ENCODE measurements around the gene CD300LB.
"Not testable (repeated sequence)": the region's sequence is repeated elsewhere in the genome, so short reads cannot be mapped to it uniquely, and the experiment has no call there.

CD300LB gene

DNA sequence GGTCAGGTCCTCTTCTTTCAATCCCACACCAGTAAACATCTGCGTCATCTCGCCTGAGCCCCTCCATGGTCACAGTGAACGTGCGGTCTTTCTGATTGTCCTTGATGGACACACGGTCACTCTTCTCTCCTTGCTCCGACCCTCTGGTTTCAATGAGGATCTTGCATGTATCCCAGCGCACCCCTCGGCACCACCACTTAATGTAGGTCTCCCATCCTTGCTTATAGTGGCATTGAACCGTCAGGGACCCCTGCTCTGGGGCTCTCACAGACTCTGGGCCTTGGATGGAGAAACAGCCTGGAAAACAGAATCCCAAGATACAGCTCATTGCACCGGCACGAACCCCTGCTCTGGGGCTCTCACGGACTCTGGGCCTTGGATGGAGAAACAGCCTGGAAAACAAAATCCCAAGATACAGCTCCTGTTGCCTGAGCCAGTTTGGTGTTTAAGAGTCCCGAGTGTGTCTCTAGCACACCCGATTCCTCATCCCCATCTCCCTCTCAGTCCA, 5.4 kb downstream of the CD300LB start:
- no peak for DNase-seq (ENCODE audit: low read depth)

DNA sequence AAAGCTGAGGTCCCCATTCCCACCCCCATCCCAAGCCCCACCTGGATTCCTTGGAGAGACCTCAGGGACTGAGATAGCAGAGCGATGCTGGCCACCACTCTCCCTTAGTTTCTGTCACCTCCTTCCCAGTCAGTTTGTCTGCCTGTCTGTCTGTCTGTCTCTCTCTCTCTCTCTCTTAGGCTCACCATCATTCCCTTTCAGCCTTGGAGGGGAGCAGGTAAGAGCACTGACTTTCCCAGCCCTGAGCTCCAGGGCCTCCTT, 5.9 kb downstream of the CD300LB start:
- no peak for DNase-seq (ENCODE audit: low read depth)

DNA sequence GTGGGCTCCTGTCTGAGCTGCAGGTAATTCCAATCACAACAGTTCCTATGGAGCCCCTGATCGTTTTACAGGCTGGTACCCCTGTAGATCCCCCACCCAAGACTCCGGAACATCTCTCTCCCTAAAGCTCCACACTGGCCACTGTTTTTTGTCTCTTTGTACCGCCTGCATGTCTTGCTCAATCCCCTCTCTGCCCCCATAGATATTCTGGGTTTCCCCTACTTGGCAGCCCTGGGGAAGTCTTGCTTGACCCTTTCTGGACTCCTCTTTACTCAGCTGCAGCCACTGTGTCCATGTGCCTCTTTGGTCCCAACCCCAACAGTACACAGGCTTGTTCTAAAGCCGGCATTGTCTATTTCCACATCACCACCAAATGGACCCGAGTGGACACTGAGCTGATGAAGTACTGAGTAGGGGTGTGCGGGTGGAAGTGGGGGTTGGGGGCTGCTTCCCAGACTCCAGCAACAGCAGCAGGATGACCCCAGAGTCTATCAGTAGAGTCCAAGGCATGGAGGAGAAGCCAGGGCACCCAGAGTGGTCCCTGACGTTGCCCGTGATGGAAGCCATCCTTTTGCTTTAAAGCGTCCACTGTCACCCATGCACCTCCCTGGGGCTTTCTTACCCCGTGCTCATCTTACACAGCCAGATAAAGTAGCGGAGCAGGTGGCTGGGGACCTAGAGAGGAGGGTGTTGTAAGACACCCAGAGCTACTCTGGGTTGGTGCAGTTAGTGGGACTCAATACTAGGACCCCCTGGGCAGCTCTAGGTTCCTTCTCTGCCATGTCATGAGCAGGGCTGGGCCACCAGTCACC, 6.4 kb downstream of the CD300LB start:
- DNase-seq (ENCODE audit: low read depth) = no peak

DNA sequence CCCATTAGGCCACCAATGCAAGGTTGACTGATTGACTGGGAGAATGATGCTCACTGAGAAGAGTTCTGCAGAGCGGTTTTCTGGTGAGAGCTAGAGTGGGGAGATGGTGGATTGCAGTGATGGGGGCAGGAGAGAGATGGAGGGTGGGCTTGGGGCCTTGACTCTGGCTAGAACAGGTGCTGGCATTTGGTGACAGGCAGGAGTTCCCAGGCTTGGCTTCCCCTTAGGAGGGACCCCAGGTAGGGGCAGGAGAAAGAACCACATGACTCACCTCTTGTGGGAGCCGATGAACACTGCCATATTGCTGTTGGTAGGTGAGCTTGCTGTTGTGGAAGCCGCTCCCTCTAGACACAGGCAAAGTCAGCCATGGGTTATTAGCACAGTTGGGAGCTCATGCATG, 8.0 kb downstream of the CD300LB start:
- DNase-seq (ENCODE audit: low read depth) = no peak

DNA sequence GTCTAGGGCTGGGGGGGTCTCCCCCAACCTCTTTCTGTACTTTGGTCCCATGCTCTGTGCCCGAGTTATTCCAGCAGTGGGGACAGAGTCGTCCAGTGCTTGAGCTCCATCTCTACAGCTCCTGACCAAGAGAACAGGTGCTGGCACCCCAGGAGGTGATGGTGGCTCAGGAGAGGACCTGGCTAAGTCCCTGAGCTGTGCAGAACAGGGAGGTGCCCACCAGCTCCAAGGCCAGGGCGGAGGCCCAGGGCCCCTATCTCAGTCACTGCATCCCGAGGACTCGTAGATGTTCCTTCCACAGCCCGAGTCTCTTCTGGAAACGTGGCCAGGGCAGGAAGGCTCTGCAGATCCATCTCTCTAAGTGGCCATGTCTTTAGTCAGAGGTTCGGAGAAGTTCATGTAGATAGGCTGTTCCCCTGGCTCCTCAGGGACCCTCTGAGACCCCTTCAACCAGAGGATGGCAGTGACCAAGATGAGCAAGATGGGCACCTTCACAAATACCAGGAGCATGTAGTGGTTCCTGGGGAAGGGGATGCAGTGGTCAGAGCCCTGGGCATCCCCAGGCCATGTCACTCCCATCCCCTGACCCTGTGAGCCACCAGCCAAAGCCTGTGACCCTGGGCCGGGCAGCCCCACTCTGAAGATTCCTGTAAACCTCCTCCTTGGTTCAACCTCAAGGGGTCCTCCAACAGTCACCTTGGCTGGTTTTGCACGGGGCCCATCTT, 8.7 kb downstream of the CD300LB start:
- no peak for DNase-seq (ENCODE audit: low read depth)

DNA sequence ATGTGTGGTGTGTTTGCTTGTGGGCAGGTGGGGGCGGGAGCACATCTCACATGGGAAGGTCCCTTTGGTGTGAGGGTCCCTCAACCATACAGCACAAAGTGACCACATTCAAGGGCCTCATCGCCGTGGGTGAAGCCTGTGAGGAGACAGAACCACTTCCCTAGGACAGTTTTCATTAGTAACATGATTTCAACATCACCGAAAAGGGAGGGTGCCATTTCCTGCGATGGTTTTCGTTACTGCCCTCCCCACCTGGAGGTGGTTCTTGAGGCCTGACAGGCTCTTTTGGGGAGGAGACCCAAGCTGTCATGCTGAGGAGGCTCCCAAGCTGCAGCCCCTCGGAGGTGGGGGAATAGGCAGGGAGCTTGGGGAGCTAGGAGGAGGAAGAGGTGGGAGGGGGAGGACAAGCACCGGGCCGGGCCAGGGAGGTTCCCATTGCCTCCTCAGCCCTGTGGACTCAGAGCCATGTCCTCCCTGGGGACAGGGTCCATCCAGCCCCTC, 9.5 kb downstream of the CD300LB start:
- DNase-seq (ENCODE audit: low read depth) = no peak

DNA sequence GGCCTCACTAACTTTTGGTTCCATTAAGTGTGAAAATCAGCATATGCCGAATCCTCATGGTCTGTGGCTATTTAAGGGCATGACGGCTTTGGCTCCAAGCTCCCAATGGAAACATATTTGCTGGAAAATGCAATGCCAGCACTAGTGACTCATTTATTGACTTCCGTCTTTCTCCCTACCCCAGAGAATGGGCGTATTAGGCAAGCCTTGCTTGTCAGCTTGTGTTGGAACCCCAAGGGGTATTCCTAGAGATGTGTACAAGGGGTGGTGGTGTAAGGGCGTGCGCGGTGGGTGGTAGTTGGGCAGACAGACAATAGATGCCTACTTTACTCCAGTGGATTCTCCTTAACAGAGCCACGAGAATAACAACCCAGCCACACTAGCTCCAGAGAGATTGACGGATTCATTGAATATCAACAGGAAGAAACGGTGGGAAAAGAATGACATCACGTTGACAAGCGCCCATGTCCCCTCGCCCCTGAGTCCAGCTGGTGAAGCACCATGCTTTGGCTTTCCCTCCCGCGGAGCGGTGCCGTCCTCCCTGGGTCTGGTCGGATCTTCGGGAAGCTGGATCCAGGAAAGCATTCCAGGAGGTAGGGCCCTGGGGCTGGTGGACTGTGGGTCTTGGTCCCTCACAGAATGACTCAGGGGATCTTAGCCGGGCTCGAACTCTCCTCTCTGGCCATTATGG, 10.3 kb downstream of the CD300LB start:
- no peak for DNase-seq (ENCODE audit: low read depth)

DNA sequence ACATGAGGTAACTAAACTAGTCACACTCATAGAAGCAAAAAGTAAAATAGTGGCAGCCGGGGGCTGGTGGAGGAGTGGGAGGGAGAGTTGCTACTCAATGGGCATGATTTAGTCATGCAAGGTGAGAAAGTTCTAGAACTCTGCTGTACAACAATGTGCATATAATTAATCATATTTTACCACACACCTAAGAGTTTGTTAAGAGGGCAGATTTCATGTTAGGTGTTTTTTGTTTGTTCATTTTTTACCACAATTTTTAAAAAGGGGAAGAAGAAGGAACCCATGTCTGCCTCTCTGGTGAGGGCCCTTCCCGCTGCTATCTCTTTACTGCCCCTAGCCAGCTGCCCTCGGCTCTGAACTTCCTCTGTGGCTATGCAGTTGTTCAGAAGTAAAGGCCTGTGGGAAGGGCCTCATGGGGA, 11.2 kb downstream of the CD300LB start:
- DNase-seq (ENCODE audit: low read depth) = no peak

DNA sequence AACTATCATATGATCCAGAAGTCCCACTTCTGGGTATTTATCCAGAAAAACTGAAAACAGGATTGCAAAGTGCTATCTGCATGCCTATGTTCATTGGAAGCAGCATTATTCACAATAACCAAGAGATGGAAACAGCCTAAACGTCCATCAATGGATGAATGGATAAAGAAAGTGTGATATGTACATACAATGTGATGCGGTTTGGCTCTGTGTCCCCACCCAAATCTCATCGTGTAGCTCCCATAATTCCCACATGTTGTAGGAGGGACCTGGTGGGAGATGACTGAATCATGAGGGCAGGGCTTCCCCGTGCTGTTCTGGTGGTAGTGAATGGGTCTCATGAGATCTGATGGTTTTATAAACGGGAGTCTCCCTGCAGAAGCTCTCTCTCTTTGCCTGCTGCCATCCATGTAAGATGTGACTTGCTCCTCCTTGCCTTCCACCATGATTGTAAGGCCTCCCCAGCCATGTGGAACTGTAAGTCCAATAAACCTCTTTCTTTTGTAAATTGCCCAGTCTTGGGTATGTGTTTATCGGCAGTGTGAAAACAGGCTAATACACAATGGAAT, 12.8 kb downstream of the CD300LB start:
- DNase-seq (ENCODE audit: low read depth) = not testable (repeated sequence)

DNA sequence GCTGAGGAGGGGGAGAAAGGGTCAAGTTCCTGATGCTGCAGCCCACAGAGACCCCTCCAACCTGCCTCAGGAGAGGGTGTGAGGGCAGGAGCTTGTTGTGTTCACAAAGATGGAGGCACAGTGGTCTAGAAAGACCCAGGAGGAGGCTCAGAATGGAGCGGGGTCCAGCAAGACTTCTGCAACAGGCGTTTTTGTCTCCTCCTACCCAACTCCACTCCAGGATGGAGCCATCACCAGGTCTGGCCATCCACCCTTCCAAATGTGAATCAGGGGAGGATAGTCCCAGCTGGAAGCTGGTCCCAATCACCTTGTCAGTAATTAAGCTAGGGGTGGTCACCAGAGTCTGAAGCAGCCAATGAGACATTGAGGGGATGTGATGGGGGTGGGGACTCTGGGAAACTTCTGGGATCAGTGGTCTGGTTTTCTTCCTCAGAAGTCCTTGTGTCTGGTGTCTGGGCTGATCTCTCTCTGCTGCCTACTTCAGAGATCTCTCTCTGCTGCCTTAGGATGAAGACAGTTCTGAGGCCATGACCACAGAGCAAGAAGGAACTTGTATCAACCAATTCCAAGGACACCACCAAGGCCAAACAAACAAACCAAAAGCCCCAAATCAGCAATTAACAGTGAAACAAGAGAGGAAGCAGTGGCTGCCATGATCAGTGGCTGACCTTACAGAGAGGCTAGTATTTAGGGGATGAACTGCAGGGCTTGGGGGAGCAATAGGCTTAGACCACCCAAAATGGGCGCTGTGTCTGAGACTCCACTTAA, 14.5 kb downstream of the CD300LB start:
- no peak for DNase-seq (ENCODE audit: low read depth)

DNA sequence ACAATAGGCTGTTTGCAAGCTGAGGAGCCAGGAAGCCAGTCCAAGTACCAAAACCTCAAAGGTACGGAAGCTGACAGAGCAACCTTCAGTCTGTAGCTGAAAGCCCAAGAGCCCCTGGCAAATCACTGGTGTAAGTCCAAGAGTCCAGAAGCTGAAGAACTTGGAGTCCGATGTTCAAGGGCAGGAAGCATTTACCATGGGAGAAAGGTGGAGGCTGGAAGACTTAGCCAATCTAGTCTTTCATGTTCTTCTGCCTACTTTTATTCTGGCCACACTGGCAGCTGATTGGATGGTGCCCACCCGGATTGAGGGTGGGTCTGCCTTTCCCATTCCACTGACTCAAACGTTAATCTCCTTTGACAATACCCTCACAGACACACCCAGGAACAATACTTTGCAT, 15.3 kb downstream of the CD300LB start:
- no peak for DNase-seq (ENCODE audit: low read depth)

DNA sequence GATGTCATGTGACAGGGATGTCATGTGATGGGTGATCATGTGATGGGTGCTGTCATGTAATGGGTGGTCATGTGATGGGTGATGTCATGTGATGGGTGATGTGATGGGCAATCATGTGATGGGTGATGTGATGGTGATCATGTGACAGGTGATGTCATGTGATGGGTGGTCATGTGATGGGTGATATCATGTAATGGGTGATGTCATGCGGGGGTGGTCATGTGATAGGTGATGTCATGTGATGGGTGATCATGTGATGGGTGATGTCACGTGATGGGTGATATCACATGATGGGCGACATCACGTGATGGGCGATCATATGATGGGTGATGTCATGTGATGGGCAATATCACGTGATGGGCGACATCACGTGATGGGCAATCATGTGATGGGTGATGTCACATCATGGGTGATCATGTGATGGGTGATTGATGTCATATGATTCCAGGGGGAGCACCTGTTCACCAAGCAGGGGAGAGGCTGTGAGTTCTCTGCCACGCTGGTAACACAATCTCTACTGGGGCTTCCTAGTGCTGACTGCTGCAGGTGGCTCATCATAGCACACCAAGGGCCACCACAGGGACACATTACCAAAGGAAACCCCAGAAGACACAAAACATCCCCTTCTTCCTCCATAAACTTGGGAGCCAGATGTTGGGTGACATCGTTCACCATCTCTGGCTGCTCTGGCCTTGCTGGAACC, 16.5 kb downstream of the CD300LB start:
- no peak for DNase-seq (ENCODE audit: low read depth)

DNA sequence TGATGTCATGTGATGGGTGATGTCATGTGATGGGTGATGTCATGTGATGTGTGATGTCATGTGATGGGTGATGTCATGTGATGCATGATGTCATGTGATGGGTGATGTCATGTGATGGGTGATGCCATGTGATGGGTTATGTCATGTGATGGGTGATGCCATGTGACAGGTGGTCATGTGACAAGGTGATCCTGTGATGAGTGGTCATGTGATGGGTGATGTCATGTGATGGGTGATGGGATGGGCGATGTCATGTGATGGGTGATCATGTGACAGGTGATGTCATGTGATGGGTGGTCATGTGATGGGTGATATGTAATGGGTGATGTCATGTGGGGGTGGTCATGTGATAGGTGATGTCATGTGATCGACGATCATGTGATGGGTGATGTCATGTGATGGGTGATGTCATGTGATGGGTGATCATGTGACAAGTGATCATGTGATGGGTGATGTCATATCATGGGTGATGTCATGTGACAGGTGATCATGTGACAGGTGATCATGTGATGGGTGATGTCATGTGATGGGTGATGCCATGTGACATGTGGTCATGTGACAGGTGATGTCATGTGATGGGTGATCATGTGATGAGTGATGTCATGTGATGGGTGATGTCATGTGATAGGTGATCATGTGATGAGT, 17.2 kb downstream of the CD300LB start:
- no peak for DNase-seq (ENCODE audit: low read depth)

DNA sequence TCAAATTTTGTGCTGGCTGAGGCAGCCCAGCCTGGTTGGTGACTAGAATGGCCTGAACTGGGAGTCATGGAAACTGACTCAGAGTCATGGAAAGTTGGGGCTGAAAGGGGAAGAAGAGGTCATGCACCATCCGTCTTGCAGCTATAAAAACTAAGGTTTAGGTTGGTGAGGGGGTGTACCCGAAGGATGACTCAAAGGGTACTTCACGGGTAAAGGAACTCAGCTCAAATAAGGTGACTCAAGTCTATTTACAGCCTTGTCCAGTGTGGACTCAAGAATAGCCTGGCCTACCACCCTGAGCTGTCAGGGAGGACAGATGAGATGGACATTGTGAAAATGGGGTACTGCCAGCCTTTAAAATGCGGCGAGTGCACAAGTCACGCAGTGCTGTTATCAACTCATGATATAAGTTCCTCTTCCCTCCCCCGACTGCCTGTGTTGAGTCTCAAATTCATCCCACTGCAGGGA, 18.6 kb downstream of the CD300LB start:
- no peak for DNase-seq (ENCODE audit: low read depth)

DNA sequence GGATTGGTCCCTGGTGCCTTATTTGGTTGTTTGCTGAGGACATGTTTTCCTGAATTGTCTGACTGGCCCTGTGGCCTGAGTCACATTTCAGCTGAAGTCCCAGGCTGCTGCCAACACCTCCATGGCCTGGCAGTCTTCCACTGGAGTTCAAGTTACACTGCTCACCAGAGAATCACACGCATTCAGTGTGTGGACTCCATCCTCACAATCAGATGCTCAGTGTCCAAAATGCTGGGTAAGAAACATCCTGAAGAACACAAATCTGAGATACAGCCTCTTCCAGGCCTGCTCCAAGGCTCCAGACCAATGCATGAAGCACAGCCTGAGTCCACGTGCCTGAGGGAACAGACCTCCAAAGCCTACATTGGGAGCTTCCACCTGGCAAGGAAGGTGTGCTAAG, 19.2 kb downstream of the CD300LB start:
- DNase-seq (ENCODE audit: low read depth) = no peak

DNA sequence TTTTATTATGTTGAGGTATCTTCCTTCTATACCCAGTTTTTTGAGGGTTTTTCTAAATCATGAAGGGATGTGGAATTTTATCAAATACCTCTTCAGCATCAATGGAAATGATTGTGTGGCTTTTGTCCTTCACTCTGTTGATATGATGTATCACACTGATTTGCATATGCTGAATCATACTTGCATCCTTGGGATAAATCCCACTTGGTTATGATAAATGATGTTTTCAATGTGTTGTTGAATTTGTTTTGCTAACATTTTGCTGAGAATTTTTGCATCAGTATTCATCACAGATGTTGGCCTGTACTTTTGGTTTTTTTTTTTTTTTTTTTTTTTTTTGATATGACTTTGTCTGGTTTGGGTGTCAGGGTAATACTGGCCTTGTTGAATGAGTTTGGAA, 23.1 kb downstream of the CD300LB start:
- no peak for DNase-seq (ENCODE audit: low read depth)

DNA sequence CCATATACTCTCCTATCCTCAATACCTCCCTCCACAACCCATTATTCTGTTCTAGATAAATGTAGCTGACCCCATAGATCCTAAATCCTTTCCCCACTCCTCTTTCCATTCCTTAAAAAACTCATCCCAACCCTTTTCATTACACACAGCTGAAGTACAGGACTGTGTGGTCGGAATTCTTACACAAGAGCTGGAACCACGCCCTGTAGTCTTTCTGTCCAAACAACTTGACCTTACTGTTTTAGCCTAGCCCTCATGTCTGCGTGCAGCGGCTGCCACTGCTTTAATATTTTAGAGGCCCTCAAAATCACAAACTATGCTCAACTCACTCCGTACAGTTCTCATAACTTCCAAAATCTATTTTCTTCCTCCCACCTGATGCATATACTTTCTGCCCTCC, 27.3 kb downstream of the CD300LB start:
- DNase-seq (ENCODE audit: low read depth) = not testable (repeated sequence)

DNA sequence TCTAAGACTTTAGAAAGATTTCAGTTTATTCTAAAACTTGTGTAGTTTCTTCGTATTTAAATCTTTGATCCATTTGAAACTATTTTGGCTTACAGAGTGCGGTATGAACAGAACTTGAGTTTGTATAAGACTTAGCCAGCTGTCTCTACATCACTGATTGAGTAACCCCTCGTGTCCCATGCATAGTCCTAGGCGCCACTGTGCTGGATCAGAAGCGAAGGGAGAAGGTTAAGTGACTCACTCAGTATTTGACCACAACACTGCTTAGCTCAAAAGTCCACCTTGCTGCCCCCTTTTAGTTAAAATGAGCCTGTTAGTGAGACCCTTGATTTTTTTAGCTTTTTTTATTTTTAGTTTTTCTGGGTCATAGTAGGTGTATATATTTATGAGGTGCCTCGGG, 28.4 kb downstream of the CD300LB start:
- no peak for DNase-seq (ENCODE audit: low read depth)

DNA sequence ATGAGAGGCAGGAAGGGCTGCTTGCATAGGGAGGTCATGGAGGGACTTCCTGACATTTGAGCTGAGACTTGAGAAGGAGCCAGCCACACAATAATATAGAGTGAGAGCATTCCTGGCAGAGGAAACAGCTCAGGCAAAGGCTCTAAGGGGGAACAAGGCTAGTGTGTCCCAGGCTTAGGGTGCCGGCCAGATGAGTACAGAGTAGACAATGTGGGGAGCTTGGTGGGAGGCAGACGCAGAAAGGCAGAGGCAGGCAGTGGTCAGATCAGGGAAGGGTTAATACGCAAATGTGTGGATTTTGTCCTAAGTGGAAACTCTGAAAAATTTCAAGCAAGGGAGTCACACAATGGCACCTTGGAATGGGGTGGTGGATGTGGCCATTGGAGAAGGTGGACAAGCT, 31.3 kb downstream of the CD300LB start:
- DNase-seq (ENCODE audit: low read depth) = no peak

DNA sequence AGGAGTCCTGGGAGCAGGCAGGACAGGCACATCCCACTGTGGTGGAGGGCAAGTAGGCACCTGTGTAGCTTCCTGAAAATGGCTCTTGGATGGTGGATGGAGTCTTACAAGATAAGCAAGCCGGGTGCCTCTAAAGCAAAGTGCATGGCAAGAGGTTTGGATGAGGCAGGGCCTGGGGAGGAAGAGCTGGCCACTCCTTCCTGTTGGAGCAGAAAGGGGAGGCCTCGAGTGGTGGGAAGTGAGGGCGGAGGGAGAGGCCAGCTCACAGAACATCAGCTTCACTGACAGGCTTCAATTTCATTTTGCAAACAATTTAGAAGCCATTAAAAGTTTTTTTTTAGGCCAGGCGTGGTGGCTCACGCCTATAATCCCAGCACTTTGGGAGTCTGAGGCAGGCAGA, 33.8 kb downstream of the CD300LB start:
- DNase-seq (ENCODE audit: low read depth) = no peak
